Neural cell (in vitro differentiated cells): ENCODE data around the gene GLTP.

Experiments used
- CTCF ChIP-seq: fragments of 450-650 bp; IDR thresholded peaks from 2 replicates; pipeline ENCODE4 v1.5.1; 2014; ENCODE audit warnings: antibody characterized with exemption, mild to moderate bottlenecking, moderate library complexity; ENCODE audit not compliant: poor library complexity, severe bottlenecking
- EP300 ChIP-seq: fragments of 450-650 bp; conservative IDR thresholded peaks from 2 replicates; pipeline ENCODE4 v1.6.1; 2014; ENCODE audit warnings: antibody characterized with exemption, mild to moderate bottlenecking, moderate library complexity; ENCODE audit not compliant: poor library complexity, severe bottlenecking
- MXI1 ChIP-seq: fragments of 450-650 bp; conservative IDR thresholded peaks from 2 replicates; pipeline ENCODE4 v1.6.1; 2014; ENCODE audit warnings: antibody characterized with exemption, mild to moderate bottlenecking; ENCODE audit not compliant: poor library complexity, severe bottlenecking
- REST ChIP-seq: IDR thresholded peaks from 2 replicates; pipeline ENCODE4 v1.6.1; 2012; ENCODE audit warnings: borderline replicate concordance
- SMC3 ChIP-seq: fragments of 450-650 bp; conservative IDR thresholded peaks from 2 replicates; pipeline ENCODE4 v1.6.1; 2014; ENCODE audit warnings: antibody characterized with exemption, mild to moderate bottlenecking, moderate library complexity; ENCODE audit not compliant: poor library complexity
- TAF1 ChIP-seq: IDR thresholded peaks from 2 replicates; pipeline ENCODE4 v1.6.1; 2012; ENCODE audit warnings: low read depth

- TF ChIP-seq CTCF (no peak), MXI1 (no peak), EP300 (no peak), SMC3 (no peak), TAF1 (no peak), REST (no peak)
Measured at GRCh38 chr12:109892748-109893147, 12.4 kb upstream of the GLTP start.
